ENCODE data around the gene IGF1. TPM values are rescaled to one million over a fixed set of nuclear protein-coding genes. Genes with fewer than 3 reads are reported as not detected.
"Not testable (repeated sequence)": the region's sequence is repeated elsewhere in the genome, so short reads cannot be mapped to it uniquely, and the experiment has no call there.

IGF1 gene
- polyA plus RNA-seq, 1 donor, result 21.8 TPM

GRCh38 chr12:102461501-102461900 lies 18.9 kb downstream of the IGF1 start:
- no peak for DNase-seq

- no peak for DNase-seq
Measured at GRCh38 chr12:102459314-102459713, 21.0 kb downstream of the IGF1 start.

GRCh38 chr12:102454808-102455760 lies 25.3 kb downstream of the IGF1 start:
- DNase-seq, result no peak

- DNase-seq, result no peak
Measured at GRCh38 chr12:102454330-102454729, 26.0 kb downstream of the IGF1 start.

GRCh38 chr12:102452605-102453004 lies 27.8 kb downstream of the IGF1 start:
- DNase-seq, result no peak

GRCh38 chr12:102449018-102449417 lies 31.3 kb downstream of the IGF1 start:
- not testable (repeated sequence) for DNase-seq

- DNase-seq, result not testable (repeated sequence)
Measured at GRCh38 chr12:102447426-102447825, 32.9 kb downstream of the IGF1 start.

GRCh38 chr12:102444707-102445106 lies 35.7 kb downstream of the IGF1 start:
- no peak for DNase-seq

GRCh38 chr12:102444093-102444492 lies 36.3 kb downstream of the IGF1 start:
- DNase-seq, result no peak

- DNase-seq, result no peak
Measured at GRCh38 chr12:102441077-102441596, 39.2 kb downstream of the IGF1 start.

GRCh38 chr12:102439426-102440405 lies 40.6 kb downstream of the IGF1 start:
- DNase-seq, result peak; percentile 40

GRCh38 chr12:102438827-102439210 lies 41.5 kb downstream of the IGF1 start:
- no peak for DNase-seq

GRCh38 chr12:102438047-102438826 lies 42.1 kb downstream of the IGF1 start:
- DNase-seq, result no peak

- no peak for DNase-seq
Measured at GRCh38 chr12:102437511-102437910, 42.9 kb downstream of the IGF1 start.

- no peak for DNase-seq
Measured at GRCh38 chr12:102436867-102437266, 43.5 kb downstream of the IGF1 start.

- DNase-seq, result no peak
Measured at GRCh38 chr12:102435827-102436436, 44.4 kb downstream of the IGF1 start.

- DNase-seq, result no peak
Measured at GRCh38 chr12:102433304-102433703, 47.1 kb downstream of the IGF1 start.

GRCh38 chr12:102430661-102431060 lies 49.7 kb downstream of the IGF1 start:
- no peak for DNase-seq

- DNase-seq, result peak; percentile 51
Measured at GRCh38 chr12:102429211-102430154, 50.9 kb downstream of the IGF1 start.

GRCh38 chr12:102427543-102427941 lies 52.8 kb downstream of the IGF1 start:
- no peak for DNase-seq

Measured in hindlimb muscle (tissue), 1 donor.